SIG-M5 treated with dmso at 0.1 percent for 504 hours (cell line): ENCODE results near the gene PEX10.
A peak's percentile ranks its signal among the peaks of the same experiment; 100 is the strongest.

Source experiments
- DNase-seq: peaks from one replicate; lab custom pipeline; 2025; ENCODE audit not compliant: unreplicated experiment; lab: John Stamatoyannopoulos, UW

The PEX10 gene

DNA sequence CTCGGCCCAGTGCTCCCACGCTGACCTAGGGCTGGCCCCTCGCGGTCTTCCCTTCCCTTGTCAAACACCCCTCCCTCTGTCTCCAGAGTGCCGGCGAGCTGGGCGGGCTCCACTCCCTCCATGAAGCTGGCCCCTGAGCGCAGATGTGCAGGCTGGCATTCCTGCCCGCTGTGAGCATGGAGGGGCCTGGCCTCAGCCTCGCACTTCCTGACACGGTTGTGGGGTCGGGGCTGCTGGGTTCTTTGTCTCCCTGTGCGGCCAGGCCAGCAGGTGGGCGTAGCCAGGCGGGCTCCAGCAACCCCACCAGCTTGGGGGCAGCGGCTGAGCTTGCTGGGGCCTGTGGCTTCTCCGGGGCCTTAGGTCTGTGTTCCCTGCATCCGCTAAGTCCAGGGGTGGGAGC, 14.2 kb upstream of the PEX10 start:
- DNase-seq, result no peak

DNA sequence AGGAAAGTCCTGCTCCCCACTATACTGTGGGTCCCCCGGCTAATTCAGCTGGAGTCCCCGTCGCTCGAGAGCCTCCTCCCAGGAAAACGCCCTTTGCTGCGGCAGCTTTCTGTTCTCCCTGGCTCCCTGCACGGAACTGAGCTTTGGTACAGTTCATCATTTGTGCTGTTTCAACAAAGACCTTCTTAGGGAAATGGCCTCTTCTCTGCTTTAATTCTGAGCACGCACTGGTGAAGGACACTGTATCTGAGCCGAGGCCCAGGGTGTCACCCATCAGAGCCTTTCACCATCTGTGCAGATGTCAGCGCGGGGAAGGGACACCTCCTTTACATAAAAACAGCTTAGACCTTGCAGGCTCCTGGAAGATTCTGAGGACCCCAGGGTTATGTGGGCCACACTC, 13.5 kb upstream of the PEX10 start:
- no peak for DNase-seq

DNA sequence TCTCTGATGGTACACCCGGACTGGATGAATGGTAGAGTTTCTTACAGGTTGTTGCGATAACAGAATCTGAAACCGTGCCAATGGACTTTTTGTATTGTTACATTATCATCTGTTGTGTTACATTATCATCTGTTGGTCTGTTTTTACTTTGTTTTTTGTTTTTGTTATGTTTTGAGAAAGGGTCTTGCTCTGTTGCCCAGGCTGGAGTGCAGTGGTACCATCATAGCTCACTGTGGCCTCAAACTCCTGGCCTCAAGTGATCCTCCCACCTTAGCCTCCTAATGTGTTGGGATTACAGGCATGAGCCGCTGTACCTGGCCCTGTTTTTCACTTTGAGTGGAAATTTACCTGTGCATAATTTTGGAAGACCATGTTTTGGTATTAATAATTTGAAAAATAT, 10.2 kb upstream of the PEX10 start:
- no peak for DNase-seq

DNA sequence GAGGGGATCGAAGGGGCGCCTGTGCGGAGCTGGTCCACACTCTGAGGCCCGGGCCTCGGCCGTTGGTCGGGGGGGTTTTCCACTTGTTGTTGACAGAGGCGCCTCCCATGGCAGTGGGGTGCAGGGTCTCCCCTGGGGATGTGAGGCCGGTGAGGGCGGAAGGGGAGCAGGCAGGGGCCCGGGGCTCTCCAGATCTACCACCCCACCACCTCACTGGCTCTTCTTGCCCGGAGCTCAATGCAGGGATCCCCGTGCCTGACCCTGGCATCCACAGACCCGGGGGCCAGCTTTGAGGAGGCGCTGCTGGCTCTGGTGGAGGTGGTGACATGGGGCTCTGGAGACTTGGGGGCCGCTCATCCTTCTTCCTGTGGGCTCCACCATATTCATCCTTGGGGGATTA, 7.1 kb upstream of the PEX10 start:
- no peak for DNase-seq

DNA sequence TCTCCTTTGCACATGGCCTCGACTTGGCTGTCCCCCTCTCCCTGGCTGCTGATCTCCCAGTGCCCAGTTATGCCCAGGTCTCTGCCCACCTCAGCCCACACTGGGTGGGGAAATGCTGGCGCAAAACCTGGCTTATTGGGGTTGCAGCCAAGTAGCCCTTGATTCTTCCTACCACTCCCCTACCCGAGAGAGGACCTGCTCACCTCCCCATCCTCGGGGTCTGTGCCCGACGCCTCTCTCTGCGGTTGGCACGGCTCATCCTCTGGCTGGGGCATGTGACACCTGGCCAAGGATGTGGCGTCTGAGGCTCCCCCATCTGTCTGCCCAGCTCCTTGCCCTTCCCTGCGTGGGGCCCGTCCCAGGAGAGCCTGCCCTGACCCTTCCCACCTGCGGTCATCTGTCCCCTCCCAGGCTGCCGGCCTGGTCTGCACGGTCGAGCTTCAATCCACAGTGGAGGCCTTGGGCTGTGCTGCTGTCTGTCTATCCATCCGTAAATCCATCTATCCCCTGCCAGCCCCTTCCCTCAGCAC, 6.5 kb upstream of the PEX10 start:
- DNase-seq, result no peak

DNA sequence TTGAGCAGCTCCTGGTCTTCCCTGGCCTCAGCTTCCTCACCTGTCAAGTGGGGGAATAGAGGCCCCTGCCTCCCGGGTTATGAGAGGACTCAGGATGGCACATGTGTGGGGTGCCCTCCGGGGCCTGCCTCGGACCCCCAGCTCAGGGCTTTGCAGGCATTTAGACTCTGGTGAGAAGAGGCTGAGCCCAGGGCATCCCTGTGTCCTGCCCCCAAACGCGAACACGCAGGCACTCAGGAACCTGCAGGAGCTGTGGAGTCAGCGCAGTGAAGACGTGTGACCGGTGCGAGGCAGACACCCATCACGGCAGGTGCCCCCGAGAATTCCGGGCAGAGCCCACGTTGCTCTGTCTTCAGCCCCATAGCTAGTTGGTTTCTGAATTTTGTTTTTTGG, 5.5 kb upstream of the PEX10 start:
- DNase-seq, result no peak

DNA sequence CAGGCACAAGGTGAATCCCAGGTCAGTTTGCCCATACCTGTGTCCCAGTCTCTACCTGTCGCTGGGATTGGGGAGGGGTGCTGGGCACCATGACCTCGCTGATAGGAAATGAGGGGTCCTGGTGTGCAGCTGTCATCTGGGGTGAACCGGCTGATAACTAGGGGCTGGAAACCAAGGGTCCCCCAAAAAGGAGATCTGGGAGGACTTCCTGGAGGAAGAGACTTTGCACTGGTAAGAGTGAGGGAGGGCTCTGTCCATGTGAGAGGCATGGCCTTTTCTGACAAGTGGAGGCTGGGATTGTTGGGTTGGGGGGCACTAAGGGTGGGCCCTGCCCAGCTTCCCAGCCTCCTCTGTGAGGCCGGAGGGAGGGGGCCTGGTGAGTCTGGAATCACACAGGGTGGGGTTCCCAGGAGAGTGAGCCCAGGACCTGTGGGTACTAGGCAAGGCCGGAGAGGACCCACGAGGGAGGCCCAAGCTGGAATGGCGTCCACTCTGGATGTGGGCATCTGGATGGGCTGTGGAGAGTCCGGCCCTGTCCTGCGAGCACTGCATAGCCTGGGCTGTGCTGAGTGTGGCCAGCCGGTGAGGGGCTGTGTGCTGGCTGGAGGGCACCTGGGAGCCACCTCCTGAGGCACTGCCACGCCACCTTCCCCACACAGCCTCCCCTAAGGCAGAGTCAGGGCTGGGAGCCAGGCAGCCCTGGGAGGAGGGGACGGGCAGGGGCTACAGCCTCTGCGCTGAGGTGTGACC, 4.9 kb upstream of the PEX10 start:
- no peak for DNase-seq

DNA sequence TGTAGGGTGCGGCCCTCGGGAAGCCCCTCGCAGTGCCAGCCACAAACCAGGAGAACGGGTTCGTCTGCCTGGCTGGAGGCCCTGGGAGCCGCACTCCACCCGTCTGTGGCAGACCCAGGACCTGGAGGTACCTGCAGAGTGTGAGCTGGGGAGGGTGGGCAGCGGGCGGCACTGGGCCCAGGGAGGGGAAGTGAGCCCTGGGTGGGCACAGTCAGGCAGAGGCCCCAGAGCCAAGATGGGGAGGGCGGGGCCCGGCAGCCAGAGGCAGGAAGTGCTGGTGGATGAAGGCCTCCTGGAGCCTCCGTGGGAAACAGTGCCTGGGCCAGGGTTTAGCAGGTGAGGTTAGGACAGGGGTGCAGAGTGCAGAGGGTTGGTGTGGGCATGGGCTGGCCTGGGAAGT, 4.0 kb upstream of the PEX10 start:
- DNase-seq, result no peak

DNA sequence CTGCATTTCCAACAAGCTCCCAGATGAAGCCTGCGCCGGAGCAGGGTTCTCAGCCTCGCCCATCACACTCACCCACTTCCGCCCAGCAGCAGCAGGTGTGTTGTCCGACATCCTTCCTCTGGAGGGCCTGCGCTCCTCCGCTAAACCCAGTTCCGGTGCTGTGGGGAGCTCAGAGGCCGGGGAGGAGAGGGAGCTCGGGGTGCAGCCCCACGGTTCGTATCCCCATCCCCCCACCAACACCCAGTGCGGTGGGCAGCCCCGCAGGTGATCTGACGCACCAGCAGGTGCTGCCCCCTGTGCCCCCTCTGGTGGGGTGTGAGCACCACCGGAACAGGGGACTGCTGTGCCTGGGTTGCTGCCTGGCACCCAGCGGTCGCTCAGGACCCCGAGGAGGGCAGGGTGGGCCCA, 3.4 kb upstream of the PEX10 start:
- DNase-seq, result no peak

DNA sequence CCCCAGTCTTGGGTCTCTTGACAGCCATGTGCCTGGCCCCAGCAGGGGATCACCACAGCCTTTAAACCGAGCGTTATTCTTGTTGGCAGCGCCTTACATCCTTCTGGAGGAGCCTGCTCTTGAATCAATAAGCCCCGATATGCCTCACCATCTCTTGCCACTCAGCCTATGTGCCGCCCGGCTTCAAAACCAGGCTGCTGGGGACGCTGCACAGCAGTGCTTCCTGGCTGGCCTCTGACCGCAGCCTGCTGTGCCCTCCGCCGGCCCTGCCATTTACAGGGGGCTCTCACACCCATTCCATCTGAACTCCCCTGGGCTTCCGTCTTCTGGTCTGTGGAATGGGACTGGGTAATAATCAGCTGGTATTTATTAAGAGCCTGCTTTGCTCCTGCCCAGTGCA, 3.0 kb upstream of the PEX10 start:
- DNase-seq, result no peak

DNA sequence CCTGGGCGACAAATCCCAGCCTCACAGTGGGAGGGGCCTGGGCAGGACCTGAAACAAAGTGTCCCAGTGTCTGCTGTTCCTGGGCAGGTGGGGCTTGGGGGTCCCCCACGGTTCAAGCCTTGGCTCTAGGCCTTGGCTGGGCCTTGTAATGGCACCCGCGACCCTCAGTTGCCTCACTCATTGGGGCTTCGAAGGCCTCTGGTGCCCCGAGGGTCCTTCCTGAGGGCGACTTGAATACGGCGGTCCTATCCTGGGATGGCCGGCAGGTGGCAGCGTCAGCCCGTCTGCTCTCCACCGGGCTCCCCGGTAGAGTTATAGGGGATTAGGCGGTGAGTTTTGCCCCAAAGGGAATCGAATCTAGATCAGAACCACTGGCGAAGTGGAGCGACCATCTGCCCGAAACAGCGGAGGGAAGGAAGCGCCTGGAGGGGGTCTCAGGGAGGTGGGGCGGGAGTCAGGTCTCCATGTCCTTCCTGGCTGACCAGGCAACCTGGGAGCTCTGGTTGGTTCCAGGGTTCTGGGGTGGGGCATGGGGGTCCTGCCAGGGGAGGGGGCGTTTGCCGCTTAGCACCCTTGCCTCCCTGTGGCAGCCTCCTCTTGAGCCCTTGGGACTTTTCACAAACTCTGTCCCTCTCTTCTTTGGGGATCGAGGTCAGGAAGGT, 2.1 kb upstream of the PEX10 start:
- peak; percentile 63 for DNase-seq

DNA sequence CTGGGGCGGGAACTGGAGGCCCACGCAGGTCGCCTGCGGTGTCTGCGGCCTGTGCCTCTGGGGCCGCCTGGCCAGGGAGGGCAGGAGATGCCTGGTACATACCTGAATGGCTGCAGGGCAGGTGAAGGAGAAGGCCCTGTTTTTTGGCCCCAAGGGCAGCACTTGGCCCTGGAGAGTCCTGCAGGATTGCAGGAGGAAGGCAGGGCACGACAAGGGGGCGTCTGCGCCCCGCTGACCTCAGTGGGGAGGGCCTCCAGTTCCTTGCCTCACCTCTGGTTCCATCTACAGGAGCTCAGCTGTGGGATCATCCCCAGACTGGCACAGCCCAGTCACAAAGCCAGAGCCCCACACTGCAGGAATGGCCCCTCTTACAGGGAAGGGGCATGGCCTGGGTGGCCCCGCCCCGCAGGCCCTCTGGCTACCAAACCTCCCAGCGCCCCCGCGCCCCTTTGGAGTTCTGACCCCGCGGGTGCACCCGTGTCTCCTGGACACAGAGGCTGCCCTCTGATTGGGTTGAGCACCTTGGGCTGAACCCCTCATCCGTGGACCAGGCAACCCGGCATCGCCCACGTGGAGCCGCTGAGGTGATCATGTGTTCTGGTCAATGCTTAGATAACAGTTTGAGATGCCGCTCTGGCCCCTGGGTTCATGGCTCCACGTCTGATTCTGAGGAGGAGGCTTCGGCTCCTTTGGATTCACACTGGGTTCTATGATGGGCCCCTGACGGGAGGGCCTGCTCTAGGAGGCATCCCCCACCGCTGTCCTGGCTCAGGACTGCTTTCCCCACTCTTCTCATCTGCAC, 1.3 kb upstream of the PEX10 start:
- no peak for DNase-seq

DNA sequence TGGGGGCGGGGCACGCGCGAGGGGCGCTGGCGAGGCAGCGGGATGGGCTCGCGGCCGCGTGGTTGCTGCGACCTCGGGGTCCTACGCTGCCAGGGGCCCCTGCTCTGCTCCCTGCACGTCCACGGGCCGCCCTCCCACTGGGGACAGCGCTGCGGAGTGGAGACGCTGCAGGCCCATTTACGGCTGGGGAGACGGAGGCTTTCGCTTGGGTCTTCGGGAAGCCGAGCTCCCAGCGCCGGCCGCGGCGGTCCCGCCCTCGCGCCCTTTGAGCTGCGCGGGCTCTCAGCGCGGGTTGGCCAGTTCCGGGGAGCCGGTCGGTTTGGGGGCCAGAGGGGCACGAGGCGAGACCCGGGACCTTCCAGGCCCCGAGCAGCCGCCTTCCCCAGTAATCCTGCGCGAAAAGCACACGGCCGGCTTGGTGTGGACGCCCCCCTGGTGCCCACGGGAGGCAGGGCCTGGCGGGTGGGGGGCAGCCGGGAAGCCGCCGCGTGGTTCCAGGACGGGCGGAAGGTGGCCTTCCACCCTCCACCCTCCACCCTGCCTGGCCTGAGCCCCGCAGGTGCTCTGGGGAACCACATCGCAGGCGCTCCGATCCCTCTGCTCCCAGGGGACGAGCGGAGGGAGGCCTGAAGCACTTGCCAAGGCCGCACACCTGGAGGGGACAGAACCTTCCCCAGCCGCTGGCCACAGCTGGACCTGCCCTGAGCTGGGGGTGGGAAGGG, 570 bp upstream of the PEX10 start:
- peak; percentile 53 for DNase-seq

DNA sequence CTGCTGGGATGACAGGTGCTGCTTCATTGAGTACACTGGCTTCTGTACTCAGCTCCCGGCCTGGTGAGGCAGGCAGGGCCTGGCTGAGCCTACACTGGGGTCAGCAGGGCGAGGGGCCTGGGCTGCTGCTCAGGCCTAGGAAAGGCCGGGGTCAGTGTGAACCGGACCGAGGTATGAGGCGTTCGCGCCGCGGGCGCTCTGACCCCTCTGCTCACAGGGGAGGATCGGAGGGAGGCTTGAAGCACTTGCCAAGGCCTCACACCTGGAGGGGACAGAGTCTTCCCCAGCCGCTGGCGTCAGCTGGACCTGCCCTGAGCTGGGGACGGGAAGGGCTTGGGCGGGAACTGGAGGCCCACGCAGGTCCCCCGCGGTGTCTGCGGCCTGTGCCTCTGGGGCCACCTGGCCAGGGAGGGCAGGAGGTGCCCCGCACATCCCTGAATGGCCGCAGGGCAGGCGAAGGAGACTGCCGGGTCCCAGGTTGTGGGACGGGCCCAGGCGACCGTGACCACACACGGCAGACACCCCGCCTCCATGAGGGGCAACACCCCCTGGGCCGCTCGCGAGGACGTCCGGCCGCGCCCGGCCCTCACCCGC, 466 bp downstream of the PEX10 start:
- no peak for DNase-seq

DNA sequence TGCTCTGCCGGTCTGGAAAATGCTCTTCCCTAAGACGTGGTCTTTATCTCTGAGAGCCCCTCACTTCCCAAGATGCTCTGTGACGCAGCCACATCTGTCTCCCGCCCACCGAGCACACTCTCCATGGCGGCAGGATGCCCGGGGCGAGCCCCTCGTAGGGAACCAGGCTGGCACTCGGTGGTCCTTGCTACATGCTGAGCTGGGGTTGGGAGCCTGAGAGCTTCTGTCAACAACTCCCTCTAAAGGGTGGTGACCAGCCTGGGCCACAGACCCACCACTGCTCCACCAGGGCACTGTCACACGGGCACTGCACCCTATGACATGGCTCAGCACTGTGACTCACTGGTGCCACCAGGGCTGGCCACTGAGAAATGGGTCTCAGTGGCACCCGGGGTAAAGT, 2.6 kb downstream of the PEX10 start:
- no peak for DNase-seq

DNA sequence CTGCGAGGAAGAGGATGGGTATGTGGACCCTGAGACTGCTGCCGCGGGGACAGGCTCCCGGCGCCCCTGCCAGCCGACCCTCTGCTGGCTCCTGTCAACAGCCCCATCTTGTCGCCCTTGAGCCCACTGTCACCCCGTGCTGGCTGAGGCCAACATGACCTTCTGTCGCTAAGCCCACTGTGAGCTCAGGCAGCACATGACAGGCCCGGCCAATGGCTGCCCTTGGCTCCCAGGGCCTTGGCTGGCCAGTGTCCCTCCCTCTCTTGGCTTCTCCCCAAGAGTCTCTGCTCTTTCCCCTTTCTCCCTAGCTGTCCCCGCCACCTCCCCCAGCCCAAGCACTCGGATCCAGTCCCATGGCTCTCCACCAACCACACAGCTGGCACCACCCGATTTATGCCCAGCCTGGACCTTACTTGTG, 3.5 kb downstream of the PEX10 start:
- no peak for DNase-seq

DNA sequence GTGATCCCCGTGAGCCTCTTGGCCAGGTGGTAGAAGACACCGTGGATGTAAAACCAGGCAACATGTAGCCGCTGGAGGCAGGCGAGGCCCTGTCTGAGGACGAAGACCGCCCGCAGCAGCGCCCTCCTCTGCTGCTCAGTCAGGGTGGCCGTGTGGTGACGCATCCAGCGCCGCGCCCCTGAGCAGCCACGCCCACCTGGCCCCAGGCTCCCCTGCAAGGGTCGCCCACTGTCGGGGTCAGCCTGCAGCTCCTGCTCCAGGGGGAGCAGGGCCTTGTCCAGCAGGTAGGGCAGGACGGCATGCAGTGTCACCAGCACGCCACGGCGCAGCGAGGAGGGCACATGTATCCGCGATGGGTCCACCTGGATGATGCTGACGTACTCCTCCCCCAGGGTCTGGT, 3.9 kb downstream of the PEX10 start:
- no peak for DNase-seq

DNA sequence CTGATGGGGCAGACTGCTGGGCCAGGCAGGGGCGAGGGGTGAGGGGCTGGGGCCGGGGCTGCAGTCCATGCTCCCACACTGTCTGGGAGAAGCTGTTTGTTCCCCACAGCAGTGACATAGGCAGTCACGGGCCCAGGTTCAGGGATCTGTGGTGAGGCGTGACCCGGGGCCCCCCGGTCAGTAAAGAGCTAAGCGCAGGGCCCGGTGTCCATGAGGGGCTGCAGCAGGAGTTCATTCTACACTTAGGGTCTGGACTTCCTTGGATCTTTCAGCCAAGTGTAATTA, 4.4 kb downstream of the PEX10 start:
- no peak for DNase-seq

DNA sequence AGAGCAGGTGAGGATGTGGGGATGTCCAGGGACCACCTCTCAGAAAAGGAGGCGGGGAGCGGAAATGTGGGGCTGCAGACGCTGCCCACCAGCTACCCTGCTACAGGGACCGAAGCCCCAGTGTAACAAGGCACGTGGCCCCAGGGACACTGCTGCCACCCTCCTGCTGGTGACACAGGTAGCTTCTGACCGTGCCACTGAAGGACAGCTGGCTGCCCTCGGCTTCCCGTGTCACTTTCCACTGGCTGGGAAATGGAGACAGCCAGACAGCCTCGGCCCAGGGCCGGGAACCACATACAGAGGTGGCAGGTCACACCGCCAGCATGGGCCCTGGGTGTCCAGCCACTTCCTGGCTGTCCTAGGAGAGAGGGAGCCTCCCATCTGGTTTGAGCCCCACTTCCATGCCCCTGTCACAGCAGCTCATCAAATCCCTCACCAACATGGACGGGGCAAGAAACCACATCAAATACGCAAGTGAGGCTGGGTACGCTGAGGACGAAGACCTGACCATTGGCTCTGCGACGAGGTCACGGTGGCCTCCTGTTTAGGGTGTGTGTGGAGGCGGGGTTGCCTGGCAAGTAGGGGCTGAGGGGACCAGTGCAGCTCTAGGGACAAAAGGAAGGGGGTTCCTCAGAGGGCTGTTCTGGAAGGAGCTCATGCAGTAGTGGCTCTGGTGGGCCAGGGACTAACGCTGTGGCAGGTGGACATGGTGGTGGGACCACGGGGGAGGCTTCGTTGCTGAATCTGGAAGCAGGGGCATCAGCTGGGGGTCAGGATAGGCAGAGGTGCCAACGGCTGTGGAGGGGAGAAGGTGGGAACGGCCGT, 5.0 kb downstream of the PEX10 start:
- no peak for DNase-seq

DNA sequence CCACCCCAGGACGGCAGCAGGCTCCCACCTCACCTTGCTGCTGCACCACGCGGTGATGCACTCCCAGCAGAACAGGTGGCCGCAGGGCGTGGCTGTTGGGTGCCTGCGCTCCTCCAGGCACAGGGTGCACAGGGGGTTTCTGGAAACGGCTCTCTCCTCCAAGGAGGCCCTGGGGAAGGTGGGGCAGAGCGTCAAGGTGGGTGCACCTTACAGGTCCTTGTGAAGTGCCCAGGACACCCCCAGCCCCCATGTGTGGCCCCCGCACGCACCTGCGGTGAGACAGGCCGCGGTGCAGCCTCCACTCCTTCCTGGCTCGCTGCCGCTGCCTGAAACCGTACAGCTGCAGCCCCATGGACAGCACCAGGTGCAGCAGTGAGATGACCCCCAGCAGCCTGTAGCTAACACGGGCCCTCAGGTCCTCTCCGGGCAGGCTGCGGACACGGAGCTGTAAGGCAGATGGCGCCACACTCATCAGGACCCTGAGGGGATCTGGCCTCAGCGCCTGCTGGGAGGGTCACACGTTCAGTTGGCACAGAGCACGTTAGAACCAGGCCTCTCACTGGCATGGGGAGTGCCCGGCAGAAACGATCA, 5.8 kb downstream of the PEX10 start:
- DNase-seq, result no peak
